ENCODE results near the gene TPSD1. TPM values are rescaled to one million over a fixed set of nuclear protein-coding genes. Genes with fewer than 3 reads are reported as not detected.

Gene TPSD1
- total and polyA plus RNA-seq, 2 donors (not counting 1 experiment from before 2014, with no cell fraction given): not detected

DNA sequence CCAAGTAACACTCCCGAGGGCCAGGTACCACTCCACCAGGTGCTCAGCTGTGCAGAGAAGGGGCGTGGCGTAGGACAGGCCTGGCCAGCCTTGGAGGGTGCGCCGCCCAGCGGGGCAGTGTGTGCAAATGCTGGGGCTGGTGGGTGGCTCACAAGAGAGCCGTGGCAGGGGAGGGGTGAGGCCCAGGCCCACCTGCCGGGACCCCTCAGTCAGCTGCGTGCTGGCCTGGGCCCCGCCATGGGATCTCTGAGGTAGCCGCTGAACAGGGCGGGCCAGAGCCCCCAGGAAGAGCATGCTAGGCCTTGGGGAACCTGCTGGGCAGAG lies 39.6 kb upstream of the TPSD1 start:
- no peak overlapping the region for H2AFZ ChIP-seq (ENCODE audit: insufficient read depth, low read depth, low read length, poor library complexity, severe bottlenecking)
- H3K4me3 Mint-ChIP-seq: no peak overlapping the region
- no peak overlapping the region for H3K27ac Mint-ChIP-seq
- no peak overlapping the region for H3K27ac ChIP-seq (ENCODE audit: low read length in 2 of 2)
- no peaks in the 10 kb centered on the region for H3K36me3 ChIP-seq (replicated peaks in 1 of 2; ENCODE audit: control extremely low read depth in 1 of 2, control insufficient read depth in 1 of 2, extremely low read depth in 1 of 2, insufficient read depth in 2 of 2, low read length in 1 of 2)
- no peaks in the 10 kb centered on the region for H3K27me3 ChIP-seq (replicated peaks in 1 of 4; ENCODE audit: control extremely low read depth in 1 of 4, control insufficient read depth in 3 of 4, insufficient read depth in 4 of 4, low read length in 3 of 4)
- no peaks in the 10 kb centered on the region for H3K4me1 ChIP-seq (ENCODE audit: control insufficient read depth in 2 of 2, insufficient read depth in 2 of 2, low read length in 2 of 2)
- WGBS (ENCODE audit: insufficient coverage): 81% methylated on average over 12 of the region's 12 CpGs
- TF ChIP-seq, protein P1, sequence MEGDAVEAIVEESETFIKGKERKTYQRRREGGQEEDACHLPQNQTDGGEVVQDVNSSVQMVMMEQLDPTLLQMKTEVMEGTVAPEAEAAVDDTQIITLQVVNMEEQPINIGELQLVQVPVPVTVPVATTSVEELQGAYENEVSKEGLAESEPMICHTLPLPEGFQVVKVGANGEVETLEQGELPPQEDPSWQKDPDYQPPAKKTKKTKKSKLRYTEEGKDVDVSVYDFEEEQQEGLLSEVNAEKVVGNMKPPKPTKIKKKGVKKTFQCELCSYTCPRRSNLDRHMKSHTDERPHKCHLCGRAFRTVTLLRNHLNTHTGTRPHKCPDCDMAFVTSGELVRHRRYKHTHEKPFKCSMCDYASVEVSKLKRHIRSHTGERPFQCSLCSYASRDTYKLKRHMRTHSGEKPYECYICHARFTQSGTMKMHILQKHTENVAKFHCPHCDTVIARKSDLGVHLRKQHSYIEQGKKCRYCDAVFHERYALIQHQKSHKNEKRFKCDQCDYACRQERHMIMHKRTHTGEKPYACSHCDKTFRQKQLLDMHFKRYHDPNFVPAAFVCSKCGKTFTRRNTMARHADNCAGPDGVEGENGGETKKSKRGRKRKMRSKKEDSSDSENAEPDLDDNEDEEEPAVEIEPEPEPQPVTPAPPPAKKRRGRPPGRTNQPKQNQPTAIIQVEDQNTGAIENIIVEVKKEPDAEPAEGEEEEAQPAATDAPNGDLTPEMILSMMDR (IDR thresholded peaks at IDR 0.05): no peak
- TF ChIP-seq EZH2 (IDR thresholded peaks at IDR 0.05; ENCODE audit: borderline replicate concordance, insufficient read depth, low read depth, low read length, poor library complexity, severe bottlenecking): no peak
- no peak overlapping the region for H3K4me3 ChIP-seq (ENCODE audit: control extremely low read depth in 1 of 5, extremely low read depth in 1 of 5, insufficient read depth in 1 of 5, low read depth in 2 of 5, low read length in 4 of 5)
- ChIA-PET CTCF (no interaction called here), POLR2A (no interaction called here)
- no peaks in the 10 kb centered on the region for H3K27me3 Mint-ChIP-seq
- no peaks in the 10 kb centered on the region for H3K9me3 ChIP-seq (ENCODE audit: control extremely low read depth in 1 of 3, control insufficient read depth in 2 of 3, insufficient read depth in 1 of 3, low read length in 2 of 3)
- intact Hi-C loops (cut with micrococcal nuclease): no loop called here
- no peaks in the 10 kb centered on the region for H3K79me2 ChIP-seq (ENCODE audit: control insufficient read depth, insufficient read depth, low read length)
- no peaks in the 10 kb centered on the region for H4K20me1 ChIP-seq (ENCODE audit: control insufficient read depth, insufficient read depth, low read length, poor library complexity, severe bottlenecking)
- no peak for DNase-seq
- H3K9ac ChIP-seq (ENCODE audit: low read length): no peak overlapping the region
- H3K9me3 Mint-ChIP-seq (ENCODE audit: insufficient read depth): no peaks in the 10 kb centered on the region
- no peak overlapping the region for H3K4me2 ChIP-seq (replicated peaks; ENCODE audit: low read depth, low read length, poor library complexity, severe bottlenecking)
- no peak for ATAC-seq (ENCODE audit: low read depth)
- H3K4me1 Mint-ChIP-seq: no peaks in the 10 kb centered on the region

DNA sequence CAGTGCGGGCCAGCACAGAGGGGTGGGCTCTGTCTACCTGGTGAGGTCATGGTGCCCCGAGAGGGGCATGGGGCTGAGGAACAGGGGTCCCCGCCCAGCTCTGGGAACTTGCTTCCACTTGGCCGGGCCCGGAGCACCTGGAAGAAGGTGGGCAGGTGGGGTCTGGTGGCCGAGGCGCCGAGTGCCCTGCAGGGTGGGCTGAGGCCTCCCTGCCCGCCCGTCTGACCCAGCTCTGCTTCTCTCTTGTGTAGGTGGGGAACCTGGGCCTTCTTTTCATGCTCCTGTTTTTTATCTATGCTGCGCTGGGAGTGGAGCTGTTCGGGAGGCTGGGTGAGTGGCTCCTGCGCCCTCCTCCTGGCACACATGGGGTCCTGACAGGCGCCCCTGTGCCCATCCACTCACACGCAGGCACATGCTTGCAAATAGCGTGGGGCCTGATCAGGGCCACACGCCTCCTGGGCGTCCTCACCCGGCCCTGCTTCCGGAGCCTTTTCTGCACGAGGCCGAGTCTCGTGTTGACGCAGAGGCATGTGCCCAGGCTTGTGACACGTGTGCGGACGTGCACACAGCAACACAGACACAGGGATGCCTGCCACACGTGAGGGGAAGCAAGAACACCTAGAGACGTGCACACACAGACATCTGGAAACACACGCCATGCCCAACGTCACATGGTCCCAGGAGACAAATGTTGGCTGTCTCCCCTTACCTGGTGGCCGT lies 39.0 kb upstream of the TPSD1 start:
- POLR2A ChIA-PET: no interaction called here
- Histone ChIP-seq H4K20me1 (ENCODE audit: control insufficient read depth, insufficient read depth, low read length, poor library complexity, severe bottlenecking) (no peaks in the 10 kb centered on the region), H3K9me3 (ENCODE audit: control extremely low read depth in 1 of 3, control insufficient read depth in 2 of 3, insufficient read depth in 1 of 3, low read length in 2 of 3) (no peaks in the 10 kb centered on the region), H3K36me3 (replicated peaks in 1 of 2; ENCODE audit: control extremely low read depth in 1 of 2, control insufficient read depth in 1 of 2, extremely low read depth in 1 of 2, insufficient read depth in 2 of 2, low read length in 1 of 2) (no peaks in the 10 kb centered on the region), H3K4me2 (replicated peaks; ENCODE audit: low read depth, low read length, poor library complexity, severe bottlenecking) (no peak overlapping the region), H3K4me1 (ENCODE audit: control insufficient read depth in 2 of 2, insufficient read depth in 2 of 2, low read length in 2 of 2) (no peaks in the 10 kb centered on the region), H3K9ac (ENCODE audit: low read length) (no peak overlapping the region), H3K27me3 (replicated peaks in 1 of 4; ENCODE audit: control extremely low read depth in 1 of 4, control insufficient read depth in 3 of 4, insufficient read depth in 4 of 4, low read length in 3 of 4) (no peaks in the 10 kb centered on the region), H2AFZ (ENCODE audit: insufficient read depth, low read depth, low read length, poor library complexity, severe bottlenecking) (no peak overlapping the region), H3K27ac (ENCODE audit: low read length in 2 of 2) (no peak overlapping the region), H3K79me2 (ENCODE audit: control insufficient read depth, insufficient read depth, low read length) (no peaks in the 10 kb centered on the region), H3K4me3 (ENCODE audit: control extremely low read depth in 1 of 5, extremely low read depth in 1 of 5, insufficient read depth in 1 of 5, low read depth in 2 of 5, low read length in 4 of 5) (no peak overlapping the region)
- intact Hi-C loops (cut with micrococcal nuclease): no loop called here
- H3K4me3 Mint-ChIP-seq: no peak overlapping the region
- no peak for DNase-seq
- CTCF ChIA-PET: no interaction called here
- H3K27me3 Mint-ChIP-seq: no peaks in the 10 kb centered on the region
- H3K27ac Mint-ChIP-seq: no peak overlapping the region
- no peaks in the 10 kb centered on the region for H3K4me1 Mint-ChIP-seq
- 86% methylated on average over 32 of the region's 32 CpGs for WGBS (ENCODE audit: insufficient coverage)
- TF ChIP-seq EZH2 (IDR thresholded peaks at IDR 0.05; ENCODE audit: borderline replicate concordance, insufficient read depth, low read depth, low read length, poor library complexity, severe bottlenecking): no peak
- TF ChIP-seq, protein P1 (IDR thresholded peaks at IDR 0.05): no peak
- no peak for ATAC-seq (ENCODE audit: low read depth)
- no peaks in the 10 kb centered on the region for H3K9me3 Mint-ChIP-seq (ENCODE audit: insufficient read depth)
